Measurements from ENCODE around the gene ACTL6A. TPM values are rescaled to one million over a fixed set of nuclear protein-coding genes. Genes with fewer than 3 reads are reported as not detected.

ACTL6A gene
- total RNA-seq, 2 donors from 2014 or later: 35.6 to 73.6 TPM

DNA sequence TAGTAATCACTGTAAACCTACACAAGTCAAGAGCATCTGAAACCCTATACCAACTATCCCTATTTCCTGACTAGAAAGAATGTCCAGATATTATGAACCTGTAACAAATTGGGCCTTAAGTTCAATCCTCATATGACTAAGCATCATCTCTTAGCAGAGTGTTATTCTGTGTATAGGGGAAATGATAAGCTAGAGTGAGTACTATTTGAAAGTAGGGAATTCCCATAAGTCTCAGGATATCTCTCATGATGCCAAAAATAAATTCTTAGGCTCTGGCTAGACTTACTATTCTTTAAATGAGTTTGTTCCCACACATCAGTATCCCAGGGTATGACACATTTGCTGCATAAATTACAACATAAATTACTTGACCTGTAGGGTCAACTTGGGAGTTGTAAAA is 26.4 kb downstream of the ACTL6A start:
- Histone ChIP-seq H3K4me3 (no peak overlapping the region), H3K9me3 (no peaks in the 10 kb centered on the region), H3K27ac (no peak overlapping the region), H3K4me1 (replicated peaks) (no peaks in the 10 kb centered on the region), H3K27me3 (replicated peaks; ENCODE audit: insufficient read depth) (no peaks in the 10 kb centered on the region), H3K36me3 (peaks cover 7 to 9% of the 10 kb centered on the region in 2 donors)
- no peak for DNase-seq (ENCODE audit: low spot score)
- no peak for TF ChIP-seq POLR2AphosphoS5 (IDR thresholded peaks at IDR 0.05)
- TF ChIP-seq POLR2A (IDR thresholded peaks at IDR 0.05): no peak
- TF ChIP-seq, protein P1, sequence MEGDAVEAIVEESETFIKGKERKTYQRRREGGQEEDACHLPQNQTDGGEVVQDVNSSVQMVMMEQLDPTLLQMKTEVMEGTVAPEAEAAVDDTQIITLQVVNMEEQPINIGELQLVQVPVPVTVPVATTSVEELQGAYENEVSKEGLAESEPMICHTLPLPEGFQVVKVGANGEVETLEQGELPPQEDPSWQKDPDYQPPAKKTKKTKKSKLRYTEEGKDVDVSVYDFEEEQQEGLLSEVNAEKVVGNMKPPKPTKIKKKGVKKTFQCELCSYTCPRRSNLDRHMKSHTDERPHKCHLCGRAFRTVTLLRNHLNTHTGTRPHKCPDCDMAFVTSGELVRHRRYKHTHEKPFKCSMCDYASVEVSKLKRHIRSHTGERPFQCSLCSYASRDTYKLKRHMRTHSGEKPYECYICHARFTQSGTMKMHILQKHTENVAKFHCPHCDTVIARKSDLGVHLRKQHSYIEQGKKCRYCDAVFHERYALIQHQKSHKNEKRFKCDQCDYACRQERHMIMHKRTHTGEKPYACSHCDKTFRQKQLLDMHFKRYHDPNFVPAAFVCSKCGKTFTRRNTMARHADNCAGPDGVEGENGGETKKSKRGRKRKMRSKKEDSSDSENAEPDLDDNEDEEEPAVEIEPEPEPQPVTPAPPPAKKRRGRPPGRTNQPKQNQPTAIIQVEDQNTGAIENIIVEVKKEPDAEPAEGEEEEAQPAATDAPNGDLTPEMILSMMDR (IDR thresholded peaks at IDR 0.05): no peak
- intact Hi-C loops (cut with DNase I): no loop called here

DNA sequence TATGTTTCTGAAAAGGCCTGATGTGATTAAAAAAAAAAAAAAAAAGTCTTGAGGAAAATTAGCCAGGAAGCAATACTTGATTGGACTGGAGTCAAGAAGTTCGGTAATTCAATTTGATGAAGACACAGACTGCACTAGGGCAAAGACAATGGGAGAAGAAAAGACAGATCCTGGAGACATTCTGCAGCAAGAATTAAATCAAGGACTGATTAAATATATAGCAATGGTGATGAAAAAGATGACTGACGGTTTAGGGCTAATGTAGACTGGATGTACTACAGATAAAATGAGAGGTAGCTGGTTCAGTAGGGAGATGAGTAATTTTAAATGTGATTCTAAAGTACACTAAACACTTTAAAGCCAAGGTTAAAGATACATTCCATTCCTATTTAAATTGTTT is 27.9 kb downstream of the ACTL6A start:
- TF ChIP-seq POLR2AphosphoS5 (IDR thresholded peaks at IDR 0.05) (no peak), POLR2A (IDR thresholded peaks at IDR 0.05) (no peak)
- TF ChIP-seq, protein P1 (IDR thresholded peaks at IDR 0.05): no peak
- no peaks in the 10 kb centered on the region for H3K4me1 ChIP-seq (replicated peaks)
- no peak for DNase-seq (ENCODE audit: low spot score)
- intact Hi-C loops (cut with DNase I): no loop called here
- no peak overlapping the region for H3K27ac ChIP-seq
- no peaks in the 10 kb centered on the region for H3K9me3 ChIP-seq
- peaks cover 7 to 9% of the 10 kb centered on the region in 2 donors for H3K36me3 ChIP-seq
- H3K27me3 ChIP-seq (replicated peaks; ENCODE audit: insufficient read depth): no peaks in the 10 kb centered on the region
- WGBS: 81% methylated on average over 2 of the region's 2 CpGs
- no peak overlapping the region for H3K4me3 ChIP-seq

DNA sequence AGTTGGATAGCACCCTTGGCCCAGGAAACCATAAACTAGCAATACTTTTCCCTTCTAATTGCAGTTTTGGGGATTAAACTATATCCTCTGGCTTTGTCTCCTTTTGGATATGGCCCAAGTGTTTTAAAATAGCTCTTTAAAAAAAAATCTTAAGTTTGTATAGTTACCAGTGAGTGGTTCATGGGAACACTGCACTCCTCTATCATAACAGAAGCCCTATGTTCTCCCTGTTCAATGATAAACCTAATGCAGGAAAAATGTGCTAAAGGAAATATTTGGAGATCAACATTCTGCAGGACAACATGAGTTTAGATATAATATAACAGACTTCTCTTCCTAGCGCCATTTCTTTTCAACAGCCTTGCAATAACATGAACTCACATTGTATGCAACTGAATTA is 28.6 kb downstream of the ACTL6A start:
- no peak overlapping the region for H3K27ac ChIP-seq
- 86% methylated on average over 1 of the region's 1 CpG for WGBS
- no peak for DNase-seq (ENCODE audit: low spot score)

DNA sequence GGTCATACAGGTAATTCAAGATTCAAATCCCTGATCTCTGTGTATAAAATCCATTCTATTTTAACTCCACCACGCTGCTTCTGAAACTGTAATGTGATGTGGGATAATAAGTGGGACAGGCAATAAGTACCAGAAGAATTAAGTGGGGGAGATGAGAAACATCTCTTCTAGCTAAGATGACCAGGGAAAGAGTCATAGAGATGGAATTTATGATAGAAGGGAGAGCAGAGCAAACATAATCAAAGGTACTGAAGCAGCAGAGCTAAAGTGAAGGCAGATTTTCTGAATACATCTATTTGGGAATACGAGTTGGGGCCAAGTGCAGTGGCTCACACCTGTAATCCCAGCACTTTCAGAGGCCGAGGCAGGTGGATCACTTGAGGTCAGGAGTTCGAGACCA is 36.8 kb downstream of the ACTL6A start:
- no peak overlapping the region for H3K4me3 ChIP-seq

More for the DNA sequence above, 28.6 kb downstream of the ACTL6A start:
- no peak for TF ChIP-seq POLR2A (IDR thresholded peaks at IDR 0.05)
- TF ChIP-seq POLR2AphosphoS5 (IDR thresholded peaks at IDR 0.05): no peak
- TF ChIP-seq, protein P1 (IDR thresholded peaks at IDR 0.05): no peak
- intact Hi-C loops (cut with DNase I): no loop called here
- no peaks in the 10 kb centered on the region for H3K27me3 ChIP-seq (replicated peaks; ENCODE audit: insufficient read depth)
- H3K4me1 ChIP-seq (replicated peaks): no peaks in the 10 kb centered on the region
- H3K4me3 ChIP-seq: no peak overlapping the region
- peaks cover 7 to 9% of the 10 kb centered on the region in 2 donors for H3K36me3 ChIP-seq
- H3K9me3 ChIP-seq: no peaks in the 10 kb centered on the region

DNA sequence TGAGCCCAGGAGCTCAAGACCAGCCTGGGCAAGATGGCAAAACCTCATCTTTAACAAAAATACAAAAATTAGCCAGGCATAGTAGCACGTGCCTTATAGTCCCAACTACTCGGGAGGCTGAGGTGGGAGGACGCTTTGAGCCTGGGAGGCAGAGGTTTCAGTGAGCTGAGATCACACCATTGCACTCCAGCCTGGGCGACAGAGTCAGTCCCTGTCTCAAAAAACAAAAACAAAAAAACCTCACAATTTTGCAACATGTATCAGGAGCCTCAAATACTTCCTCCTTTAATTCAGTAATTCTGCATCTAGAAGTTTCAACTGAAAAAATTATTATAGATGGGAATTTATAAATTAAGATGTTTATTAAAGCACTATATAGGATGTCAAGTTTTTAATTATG is 40.6 kb downstream of the ACTL6A start:
- no peaks in the 10 kb centered on the region for H3K9me3 ChIP-seq
- no peaks in the 10 kb centered on the region for H3K27me3 ChIP-seq (replicated peaks; ENCODE audit: insufficient read depth)
- H3K27ac ChIP-seq: no peak overlapping the region
- peaks cover 0 to 4% of the 10 kb centered on the region in 2 donors for H3K36me3 ChIP-seq
- 86% methylated on average over 4 of the region's 4 CpGs for WGBS
- no peaks in the 10 kb centered on the region for H3K4me1 ChIP-seq (replicated peaks)
- TF ChIP-seq POLR2A (IDR thresholded peaks at IDR 0.05) (no peak), POLR2AphosphoS5 (IDR thresholded peaks at IDR 0.05) (no peak)
- no peak overlapping the region for H3K4me3 ChIP-seq
- DNase-seq (ENCODE audit: low spot score): no peak
- intact Hi-C loops (cut with DNase I): no loop called here

More for the DNA sequence above, 36.8 kb downstream of the ACTL6A start:
- no peaks in the 10 kb centered on the region for H3K27me3 ChIP-seq (replicated peaks; ENCODE audit: insufficient read depth)
- H3K36me3 ChIP-seq: peaks cover 4 to 8% of the 10 kb centered on the region in 2 donors
- no peak for DNase-seq (ENCODE audit: low spot score)
- H3K9me3 ChIP-seq: no peaks in the 10 kb centered on the region
- H3K27ac ChIP-seq: no peak overlapping the region
- no peak for TF ChIP-seq POLR2A (IDR thresholded peaks at IDR 0.05)
- TF ChIP-seq, protein P1 (IDR thresholded peaks at IDR 0.05): no peak
- TF ChIP-seq POLR2AphosphoS5 (IDR thresholded peaks at IDR 0.05): no peak
- 97% methylated on average over 4 of the region's 4 CpGs for WGBS
- H3K4me1 ChIP-seq (replicated peaks): no peaks in the 10 kb centered on the region
- intact Hi-C loops (cut with DNase I): no loop called here

Data from prostate gland (tissue), 2 donors.